Measurements from ENCODE around the gene TTC12.

DNA sequence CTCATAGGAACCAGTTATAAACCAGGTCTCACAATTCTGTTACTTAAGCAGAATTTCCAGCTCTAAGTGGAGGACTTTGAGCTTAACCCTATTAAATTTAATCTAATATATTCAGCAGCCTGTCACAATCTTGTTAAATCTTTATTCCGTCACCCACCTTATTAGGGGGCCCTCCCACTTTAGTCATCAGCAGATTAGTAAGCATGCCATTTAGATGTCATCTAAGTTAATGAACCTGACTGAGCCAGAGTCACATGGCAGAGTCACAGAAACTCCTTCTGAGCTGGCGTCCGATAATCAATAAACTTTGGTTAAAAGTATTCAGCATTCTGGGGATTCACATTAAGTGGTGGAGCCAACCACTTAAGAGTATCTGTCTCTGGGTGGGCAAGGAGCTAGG, 35.1 kb downstream of the TTC12 start:
- TF ChIP-seq POLR2A (IDR thresholded peaks at IDR 0.05) = no peak
- TF ChIP-seq, protein P1, sequence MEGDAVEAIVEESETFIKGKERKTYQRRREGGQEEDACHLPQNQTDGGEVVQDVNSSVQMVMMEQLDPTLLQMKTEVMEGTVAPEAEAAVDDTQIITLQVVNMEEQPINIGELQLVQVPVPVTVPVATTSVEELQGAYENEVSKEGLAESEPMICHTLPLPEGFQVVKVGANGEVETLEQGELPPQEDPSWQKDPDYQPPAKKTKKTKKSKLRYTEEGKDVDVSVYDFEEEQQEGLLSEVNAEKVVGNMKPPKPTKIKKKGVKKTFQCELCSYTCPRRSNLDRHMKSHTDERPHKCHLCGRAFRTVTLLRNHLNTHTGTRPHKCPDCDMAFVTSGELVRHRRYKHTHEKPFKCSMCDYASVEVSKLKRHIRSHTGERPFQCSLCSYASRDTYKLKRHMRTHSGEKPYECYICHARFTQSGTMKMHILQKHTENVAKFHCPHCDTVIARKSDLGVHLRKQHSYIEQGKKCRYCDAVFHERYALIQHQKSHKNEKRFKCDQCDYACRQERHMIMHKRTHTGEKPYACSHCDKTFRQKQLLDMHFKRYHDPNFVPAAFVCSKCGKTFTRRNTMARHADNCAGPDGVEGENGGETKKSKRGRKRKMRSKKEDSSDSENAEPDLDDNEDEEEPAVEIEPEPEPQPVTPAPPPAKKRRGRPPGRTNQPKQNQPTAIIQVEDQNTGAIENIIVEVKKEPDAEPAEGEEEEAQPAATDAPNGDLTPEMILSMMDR (IDR thresholded peaks at IDR 0.05) = no peak

Data from body of pancreas (tissue), 4 donors.